Limb (tissue), 2 donors: ENCODE results near the gene NAB1.
A peak's percentile ranks its signal among the peaks of the same experiment; 100 is the strongest.

Source experiments
- DNase-seq, 2 donors: peaks; one replicate each; pipeline ENCODE4 v3.0.0-alpha.2; 2016; ENCODE audit errors: extremely low spot score in 2 of 2

Gene NAB1

GRCh38 chr2:190636361-190636760 lies 12.5 kb upstream of the NAB1 start:
- peak in 1 of 2 donors; percentile 30 for DNase-seq

DNA sequence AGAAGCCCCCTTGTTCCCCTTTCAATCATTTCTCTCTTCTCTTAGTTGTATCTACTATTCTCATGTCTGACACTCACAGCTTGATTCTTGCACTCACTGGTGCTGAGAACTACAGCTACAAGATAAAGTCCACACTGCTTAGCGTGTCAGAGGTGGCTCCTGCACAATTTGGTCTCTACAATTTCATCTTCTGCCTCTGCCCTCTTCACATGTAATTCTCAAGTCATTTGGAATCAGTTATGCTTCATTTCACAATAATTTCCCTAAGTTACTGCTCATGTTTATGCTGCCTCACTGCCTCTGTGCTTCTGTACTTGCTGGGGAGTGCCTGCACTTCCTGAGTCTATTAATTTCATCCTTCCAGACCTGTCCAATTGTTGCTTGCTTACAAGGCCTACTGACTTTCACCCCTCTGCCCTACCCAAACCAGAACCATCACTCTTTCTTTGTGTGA lies 11.6 kb upstream of the NAB1 start:
- no peak for DNase-seq

DNA sequence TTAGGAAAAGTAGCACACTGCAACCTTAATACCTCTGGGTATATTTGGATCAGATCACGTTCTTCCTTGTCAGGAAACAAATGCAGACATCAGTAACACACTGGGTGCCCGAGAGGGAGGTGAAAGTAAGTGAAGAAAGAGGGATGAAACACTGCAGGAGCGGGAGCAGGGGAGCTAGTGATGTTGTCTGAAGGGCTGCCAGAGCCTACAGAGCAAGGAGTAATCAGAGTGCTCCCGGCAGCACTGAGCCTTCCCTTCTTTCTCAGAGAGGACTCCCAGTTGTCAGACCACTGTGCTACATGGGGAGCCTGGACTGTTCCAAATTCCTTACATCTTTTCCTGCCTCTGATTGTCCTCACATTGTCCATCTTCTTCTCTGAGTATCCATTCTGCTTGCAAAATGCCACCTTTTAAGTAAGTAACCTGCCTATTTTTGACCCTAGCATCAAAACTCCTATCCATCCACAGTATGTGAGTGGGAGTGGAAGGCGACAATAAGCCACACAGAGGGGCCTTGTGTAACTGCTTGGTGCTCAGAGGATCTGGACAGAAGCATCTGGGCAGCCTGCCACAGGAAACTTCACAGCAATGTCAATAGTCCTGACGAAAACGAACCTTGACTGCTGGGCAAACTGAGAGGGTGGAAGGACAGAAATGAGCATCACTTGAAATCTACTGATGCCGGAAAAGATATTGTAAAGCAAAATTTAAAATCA lies 10.8 kb upstream of the NAB1 start:
- DNase-seq = no peak

DNA sequence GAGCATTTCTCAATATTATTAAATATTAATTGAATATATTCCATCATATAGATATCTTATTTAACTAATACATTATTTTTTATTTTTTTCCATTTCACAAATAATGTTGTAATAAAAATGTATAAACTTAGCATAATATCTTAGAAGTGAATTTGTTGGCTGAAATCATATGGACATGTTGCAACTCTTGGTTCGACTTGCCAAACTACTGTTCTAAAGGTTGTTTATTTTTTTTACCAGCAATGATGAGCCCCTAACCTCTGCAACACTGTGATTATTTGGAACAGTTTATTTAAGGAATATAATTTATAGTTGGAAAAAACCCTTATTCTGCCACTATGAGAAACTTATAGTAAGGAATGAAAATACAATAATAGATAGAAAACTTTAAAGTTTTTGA lies 8.8 kb upstream of the NAB1 start:
- no peak for DNase-seq

DNA sequence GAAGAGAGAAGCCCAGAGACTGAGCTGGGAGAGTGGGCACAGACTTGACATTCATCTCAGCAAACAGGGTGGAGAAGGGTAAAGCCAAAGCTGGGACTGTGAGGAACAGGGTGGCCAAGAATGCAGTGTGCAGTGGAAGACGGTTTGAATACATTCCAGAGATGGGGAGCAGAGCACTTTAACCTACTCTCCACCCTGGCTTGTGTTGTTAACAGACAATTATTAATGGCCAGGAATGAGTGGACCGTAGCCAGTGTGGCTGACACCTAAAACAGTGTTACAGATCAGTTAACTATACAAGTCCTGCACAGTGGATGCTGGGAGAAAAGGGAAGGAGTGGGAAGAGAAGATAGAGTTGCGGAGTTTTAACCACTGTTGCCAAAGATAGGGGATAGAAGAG lies 7.4 kb upstream of the NAB1 start:
- no peak for DNase-seq

GRCh38 chr2:190646780-190647522 lies 1.9 kb upstream of the NAB1 start:
- no peak for DNase-seq

- peak; percentile 86 to 91 for DNase-seq
These were observed 421 bp upstream of the NAB1 start for GRCh38 chr2:190648289-190649034.

DNA sequence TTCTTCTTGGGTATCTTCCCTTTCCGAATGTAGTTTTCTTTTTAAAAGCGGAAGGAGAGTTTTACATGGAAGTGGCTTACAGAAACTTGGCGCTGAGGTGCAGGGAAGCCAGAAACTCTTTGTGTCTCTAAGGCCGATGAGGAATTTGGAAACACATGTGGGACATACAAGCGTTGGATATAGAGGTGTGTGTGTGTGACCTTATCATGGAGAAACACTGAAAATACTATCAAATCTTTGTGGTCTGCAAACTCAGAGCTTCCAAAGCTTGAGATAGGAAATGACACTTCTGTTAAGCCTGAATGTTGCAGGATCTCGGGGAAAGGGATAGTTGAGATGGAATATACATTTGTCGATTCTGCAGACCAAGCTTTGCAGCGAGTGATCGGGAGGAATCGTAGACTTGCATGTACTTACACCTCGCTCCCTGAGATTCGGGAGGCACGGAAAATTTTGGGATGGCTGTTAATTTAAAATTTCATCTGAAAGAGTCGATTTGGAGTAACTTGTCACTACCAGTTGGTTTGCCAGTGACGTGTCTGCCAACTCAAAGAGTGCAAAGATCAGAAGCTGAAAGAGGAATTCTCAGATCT lies 1.0 kb downstream of the NAB1 start:
- DNase-seq = no peak

DNA sequence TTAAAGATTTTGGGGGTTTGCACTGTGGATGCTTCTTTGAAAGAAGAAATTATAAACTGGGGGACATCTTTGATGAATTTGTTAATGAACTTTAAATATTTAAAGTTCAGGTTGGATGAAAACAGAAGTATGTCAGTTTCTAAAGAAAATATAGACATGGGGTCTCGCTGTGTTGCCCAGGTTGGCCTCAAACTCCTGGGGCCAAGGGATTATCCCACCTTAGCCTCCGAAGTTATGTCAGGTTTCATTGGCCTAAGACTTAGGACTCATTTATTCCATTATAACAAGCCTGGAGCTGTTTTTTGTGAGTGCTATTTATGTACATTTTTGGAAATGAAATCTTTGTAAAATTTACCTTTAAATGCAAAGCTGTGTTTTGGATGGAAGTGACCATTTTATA lies 2.5 kb downstream of the NAB1 start:
- no peak for DNase-seq

GRCh38 chr2:190653231-190653630 lies 4.3 kb downstream of the NAB1 start:
- DNase-seq = no peak

DNA sequence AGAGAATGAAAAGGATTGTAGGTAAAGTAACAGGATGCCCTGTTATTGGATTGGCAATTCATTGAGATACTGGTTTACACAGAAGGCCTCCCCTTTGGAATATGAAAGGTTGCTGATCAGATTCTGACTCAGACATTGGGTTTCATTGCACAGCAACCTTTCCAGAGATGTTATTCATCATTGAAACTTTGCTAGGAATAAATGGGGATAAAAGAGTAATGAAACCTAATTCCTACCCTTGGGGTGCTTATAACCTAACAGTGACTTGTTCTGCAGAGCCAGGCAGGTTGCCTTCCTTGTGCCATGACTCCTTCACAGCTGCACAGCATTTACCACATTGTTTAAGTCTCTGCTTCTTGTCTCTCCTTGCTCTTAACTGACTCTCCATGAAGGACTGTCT lies 5.0 kb downstream of the NAB1 start:
- no peak for DNase-seq

GRCh38 chr2:190655113-190655512 lies 6.2 kb downstream of the NAB1 start:
- no peak for DNase-seq

DNA sequence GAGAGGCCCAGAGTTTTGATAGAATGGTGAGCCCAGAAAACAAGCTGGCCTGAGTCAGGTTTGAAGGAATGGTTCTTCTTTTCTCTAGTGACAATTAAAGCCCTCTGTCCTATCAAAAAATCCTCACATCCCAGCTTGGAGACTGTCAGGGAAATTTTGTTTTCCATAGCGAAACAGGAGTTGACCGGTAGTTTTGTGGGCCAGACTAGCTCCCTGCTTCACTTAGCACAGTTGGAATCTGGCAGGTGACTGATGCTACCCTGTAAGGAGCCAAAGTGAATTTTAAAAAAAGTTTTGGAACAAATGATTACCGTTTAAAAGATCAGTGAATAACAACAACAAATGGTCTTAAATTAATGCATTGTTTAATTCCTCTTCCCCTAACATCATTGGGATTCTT lies 6.7 kb downstream of the NAB1 start:
- no peak for DNase-seq

DNA sequence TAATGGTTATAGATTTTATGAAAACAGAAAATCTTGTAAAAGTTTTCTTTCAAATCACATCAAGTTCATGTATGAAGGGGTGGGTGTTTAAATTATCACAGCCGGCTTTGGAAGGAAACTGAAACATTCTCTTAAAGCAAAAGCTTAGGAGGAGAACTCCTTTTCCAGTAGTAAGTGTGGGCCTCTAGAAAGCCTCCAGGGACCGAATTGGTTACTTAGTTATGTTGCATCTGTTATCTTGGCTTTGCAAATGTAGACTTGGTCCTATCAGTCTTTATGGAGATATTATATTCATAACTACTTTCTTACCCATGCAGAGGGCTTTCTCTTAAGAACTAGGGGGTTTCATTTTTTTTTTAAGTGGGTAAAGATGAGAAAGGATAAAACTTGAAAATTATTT lies 7.4 kb downstream of the NAB1 start:
- DNase-seq = no peak

GRCh38 chr2:190657474-190658255 lies 8.8 kb downstream of the NAB1 start:
- no peak for DNase-seq

- DNase-seq = no peak
These were observed 10.7 kb downstream of the NAB1 start for GRCh38 chr2:190659553-190659952.

GRCh38 chr2:190662754-190663153 lies 13.9 kb downstream of the NAB1 start:
- DNase-seq = no peak

DNA sequence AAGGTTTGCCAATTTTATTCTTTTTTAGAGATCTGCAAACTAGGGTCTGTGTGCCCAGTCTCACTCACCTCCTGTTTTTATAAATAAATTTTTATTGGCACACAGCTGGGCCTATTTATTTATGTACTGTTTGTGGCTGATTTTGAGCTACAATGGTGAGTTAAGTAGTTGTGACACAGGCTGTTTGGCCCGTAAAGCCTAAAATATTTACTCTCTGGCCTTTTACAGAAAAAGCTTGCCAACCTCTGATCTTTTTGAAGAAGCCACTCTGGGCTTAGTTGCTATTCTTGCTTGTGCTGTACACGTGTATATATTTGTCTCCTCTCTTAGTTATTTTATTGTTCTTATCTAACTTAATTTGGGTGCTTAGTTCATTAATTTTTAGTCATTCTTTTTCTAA lies 14.5 kb downstream of the NAB1 start:
- DNase-seq = no peak

DNA sequence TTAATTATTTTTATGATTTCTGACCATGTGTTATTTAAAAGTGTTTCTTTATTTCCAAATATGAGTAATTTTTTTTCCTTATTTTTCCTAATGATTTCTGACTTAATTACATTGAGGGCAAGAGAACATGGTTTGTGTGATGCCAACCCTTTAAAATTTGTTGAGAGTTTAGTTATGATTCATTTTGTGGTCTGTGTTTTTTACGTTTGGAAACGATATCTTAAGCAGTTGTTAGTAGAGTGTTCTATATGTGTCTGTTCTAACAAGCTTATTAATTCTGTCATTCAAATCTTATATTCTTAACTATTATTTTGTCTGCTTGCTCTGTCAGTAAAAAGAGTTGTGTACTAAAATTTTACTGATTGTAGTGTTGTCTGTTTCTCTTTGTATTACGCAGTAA lies 15.0 kb downstream of the NAB1 start:
- no peak for DNase-seq

DNA sequence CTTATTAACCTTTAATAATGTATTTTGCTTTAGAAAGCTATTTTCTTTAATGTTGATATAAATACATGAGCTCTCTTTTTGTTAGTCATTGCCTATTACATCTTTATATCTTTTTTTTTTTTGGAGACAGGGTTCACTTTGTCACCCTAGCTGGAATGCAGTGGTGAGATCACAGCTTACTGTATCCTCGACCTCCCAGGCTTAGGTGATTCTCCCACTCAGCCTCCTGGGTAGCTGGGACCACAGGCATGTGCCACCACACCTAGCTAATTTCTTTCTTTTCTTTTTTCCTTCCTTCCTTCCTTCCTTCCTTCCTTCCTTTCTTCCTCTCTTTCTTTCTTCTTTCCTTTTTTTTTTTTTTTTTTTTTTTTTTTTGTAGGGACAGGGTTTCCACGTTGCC lies 15.4 kb downstream of the NAB1 start:
- DNase-seq = no peak

GRCh38 chr2:190666895-190667294 lies 18.0 kb downstream of the NAB1 start:
- DNase-seq = no peak
